Activated CD4-positive, alpha-beta T cell treated with anti-CD3 and anti-CD28 coated beads, Interleukin-2, amount 50 U/mL, for 1 hour (primary cell): ENCODE measurements around the gene C1QTNF8.

Experiments
- DNase-seq: peaks from one replicate; pipeline ENCODE4 v3.0.0-alpha.2; 2020

The C1QTNF8 gene

GRCh38 chr16:1096169-1097082, at the start of gene C1QTNF8:
Gene C1QTNF8 (minus strand): TSS chr16:1096244. CDS start chr16:1094922, 1,322 bp downstream.
- no peak for DNase-seq

GRCh38 chr16:1145383-1146100, 49.5 kb upstream of the C1QTNF8 start:
- no peak for DNase-seq

DNA sequence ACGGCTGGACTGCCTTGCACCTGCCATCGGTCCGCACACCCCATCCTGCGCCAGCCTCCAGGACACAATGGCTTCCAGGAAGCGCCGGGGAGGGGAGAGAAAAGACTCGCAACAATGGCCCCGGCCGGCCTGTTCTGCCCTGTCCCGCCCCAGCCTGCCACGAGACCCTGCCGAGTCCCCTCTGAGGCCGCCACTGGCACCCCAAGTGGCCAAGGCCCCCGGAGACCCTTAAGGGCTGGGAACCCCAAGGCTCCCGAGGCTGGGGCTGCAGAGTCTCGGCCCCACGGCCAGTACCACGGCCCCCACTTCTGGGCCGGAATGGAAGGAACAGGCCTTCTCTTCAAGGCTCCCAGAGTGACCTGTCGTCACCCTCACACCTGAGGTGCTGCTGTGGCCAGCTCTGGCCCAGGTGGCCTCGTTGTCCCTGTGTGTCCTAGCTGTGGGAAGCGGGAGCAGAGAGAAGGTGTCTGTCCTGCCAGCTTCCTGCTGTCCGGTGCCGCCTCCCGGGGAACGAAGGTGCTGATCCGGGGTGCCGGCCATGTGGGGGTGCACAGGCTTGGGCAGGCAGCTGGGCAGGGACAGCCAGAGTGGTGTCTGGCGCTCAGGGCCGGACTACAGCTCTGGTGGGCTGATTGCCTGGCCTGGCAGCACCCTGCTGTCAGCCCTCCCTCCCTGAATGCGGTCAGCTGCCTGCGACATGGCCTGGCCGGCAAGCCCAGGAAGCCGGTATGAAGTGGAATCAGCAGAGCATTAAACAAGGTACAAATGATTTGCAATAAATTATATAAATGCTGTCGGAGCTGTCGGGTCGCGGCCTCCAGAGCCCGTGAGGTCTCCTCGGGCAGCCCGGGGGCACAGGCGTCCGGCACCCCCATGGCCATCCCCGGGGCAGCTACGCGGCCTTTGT, 48.7 kb upstream of the C1QTNF8 start:
- DNase-seq: no peak

- no peak for DNase-seq
Measured at GRCh38 chr16:1143761-1144450, 47.9 kb upstream of the C1QTNF8 start.

GRCh38 chr16:1142911-1143310, 46.9 kb upstream of the C1QTNF8 start:
- DNase-seq: no peak

DNA sequence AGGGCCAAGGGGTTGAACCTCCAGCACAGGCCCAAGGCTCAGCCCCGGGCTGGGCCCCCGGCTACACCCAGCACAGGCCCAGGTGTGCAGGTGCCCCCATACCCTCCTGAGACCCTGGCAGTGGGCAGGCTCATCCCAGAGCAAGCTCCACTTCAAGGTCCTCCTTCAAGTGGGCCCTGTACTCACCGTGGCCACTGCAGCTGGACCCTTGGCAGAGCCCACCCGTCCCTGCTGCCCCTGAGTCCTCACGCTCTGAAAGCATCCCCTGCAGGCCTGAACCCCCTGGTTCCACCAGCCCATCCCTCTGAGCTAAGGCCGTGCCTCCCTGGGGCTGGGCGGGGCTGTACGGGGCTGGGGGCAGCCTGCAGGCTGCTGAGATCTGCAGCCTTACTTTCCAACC, 45.7 kb upstream of the C1QTNF8 start:
- no peak for DNase-seq

DNA sequence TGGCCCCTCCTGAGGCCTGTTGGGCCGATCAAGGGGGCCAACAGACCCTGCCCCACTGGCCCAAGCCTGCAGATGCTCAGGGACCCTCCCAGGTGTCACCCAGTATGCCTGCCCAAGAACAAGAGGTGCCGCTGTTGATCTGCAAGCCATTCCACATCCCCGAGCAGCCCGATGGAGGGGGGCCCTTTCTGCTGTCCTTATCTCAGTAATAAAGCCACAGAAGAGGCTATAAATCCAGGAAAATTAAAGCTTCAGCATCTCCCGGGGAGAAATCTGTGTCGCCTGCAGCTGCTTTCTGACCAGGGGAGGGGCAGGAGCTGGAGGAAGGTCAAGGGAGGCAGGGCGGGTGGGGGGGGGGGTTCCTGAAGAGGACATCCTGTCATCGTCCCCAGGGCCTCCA, 45.1 kb upstream of the C1QTNF8 start:
- DNase-seq: no peak

DNA sequence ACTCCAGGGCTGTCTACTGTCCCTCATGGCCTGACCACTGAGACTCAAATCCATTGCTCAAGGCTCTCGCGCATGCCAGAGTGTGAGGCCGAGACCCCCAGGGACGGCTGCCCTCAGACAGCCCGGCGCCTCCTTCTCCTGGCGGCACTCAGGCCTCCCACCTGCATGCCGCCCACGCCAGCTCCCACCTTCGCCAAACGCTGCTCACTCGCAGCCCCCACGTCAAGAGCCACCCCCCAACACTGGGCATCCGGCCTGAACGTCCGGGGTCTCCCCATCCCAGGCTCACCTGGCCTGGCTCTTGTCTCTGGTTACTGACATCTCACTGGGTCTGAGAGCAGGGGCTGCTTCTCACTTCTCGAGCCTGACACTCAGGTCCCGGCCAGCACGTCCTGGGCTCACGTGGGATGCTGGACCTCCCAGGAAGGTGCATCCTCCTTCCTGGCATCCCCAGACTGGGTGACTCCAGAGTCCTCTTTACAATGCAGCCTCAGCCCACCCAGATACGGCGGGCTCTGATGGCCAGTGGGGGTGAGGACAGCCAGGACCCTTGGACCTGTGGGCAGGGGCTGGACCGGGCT, 44.6 kb upstream of the C1QTNF8 start:
- DNase-seq: no peak

GRCh38 chr16:1137604-1138003, 41.6 kb upstream of the C1QTNF8 start:
- DNase-seq: no peak

DNA sequence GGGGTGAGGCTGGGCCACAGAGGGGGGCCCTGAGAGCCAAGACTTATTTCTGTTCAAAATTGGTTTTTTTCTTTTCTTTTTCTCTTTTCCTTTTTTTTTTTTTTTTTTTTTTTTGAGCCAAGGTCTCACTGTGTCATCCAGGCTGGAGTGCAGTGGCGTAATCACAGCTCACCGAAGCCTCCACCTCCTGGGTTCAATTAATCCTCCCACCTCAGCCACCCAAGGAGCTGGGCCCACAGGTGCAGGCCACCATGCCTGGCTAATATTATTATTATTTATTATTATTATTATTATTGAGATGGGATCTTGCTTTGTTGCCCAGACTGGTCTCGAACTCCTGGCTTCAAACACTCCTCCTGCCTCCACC, 39.4 kb upstream of the C1QTNF8 start:
- no peak for DNase-seq

GRCh38 chr16:1134776-1135458, 38.9 kb upstream of the C1QTNF8 start:
- no peak for DNase-seq

- DNase-seq: no peak
Measured at GRCh38 chr16:1133810-1134520, 37.9 kb upstream of the C1QTNF8 start.

DNA sequence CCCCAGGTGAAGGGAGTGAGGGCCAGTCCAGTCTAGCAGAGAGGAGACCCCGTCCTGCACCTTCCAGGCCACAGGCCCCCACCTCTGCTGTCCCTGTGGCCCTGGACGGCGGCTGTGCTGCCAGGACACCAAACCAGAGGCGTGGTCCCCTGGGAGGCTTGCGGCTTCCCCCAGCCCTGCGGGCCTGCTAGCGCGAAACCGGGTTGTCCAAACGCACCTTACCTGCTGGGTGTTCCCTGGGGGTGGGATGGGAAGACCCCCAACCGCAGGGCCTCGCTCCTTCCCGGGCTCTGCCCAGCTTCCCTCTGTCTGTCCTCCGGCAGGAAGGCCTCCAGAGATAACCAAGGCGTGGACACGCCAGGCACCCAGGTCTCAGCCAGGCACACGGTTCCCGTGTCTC, 37.2 kb upstream of the C1QTNF8 start:
- no peak for DNase-seq

DNA sequence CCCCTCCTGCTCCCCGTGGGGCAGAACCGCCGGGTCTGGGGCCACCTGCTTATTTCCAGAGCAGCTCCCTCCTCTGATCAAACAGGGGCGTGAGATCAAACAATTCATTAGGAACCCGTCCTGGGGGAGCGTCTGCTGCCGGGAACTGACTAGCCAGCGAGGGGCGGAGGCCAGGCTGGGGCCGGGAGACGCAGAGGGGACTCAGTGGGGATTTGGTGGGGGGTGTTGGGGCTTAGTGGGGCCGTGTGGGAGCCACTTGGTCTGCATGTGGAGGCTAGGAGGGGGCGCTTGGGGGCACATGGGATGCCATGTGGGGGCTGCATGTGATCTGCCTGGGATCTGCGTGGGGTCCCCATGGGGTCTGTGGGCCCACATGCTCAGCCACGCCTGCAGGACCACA, 36.4 kb upstream of the C1QTNF8 start:
- no peak for DNase-seq

DNA sequence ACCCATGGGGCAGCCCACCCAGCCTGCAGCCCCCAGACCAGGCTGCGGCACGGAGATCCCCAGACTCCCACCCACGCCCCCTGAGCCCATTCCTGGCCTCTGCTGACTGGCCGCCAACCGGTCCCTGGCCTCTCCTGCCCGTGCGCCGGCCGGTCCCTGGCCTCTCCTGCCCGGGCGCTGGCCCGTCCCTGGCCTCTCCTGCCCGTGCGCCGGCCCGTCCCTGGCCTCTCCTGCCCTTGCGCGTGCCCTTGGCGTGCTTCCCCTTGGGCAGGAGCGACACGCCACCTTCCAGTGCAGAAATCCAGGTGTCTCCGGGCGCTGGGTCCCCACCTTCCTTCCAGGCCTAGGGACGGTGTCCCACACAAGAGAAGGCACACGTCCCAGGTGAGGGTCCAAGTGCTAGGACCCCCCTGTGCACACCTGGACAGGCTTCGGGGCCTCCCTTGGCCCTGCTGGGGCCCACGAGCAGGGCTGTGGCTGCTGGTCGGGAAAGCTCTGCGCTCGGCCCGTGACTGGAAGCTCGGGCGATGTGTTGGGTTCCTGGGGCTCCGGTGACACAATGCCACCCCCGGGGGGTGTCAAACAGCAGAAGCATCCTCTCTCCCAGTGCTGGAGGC, 35.4 kb upstream of the C1QTNF8 start:
- DNase-seq: no peak

DNA sequence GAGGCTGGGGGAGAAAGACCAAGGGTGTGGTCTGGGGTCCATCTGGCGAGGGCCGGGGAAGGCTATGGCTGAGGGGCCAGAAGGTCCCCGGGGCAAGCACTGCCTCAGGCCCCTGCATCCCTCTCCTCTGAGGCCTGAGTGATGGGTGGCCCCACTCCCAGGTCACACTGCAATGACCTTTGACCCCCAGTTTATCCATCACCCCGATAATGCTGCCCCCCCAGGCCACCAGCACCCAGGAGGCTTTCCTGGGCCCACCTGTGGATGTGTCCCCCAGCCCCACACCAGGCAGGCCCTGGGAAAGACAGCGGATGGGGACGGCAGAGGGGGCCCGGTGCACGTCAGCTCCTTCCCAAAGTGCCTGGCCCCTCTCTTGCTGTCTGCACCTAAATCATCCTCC, 34.3 kb upstream of the C1QTNF8 start:
- DNase-seq: no peak

DNA sequence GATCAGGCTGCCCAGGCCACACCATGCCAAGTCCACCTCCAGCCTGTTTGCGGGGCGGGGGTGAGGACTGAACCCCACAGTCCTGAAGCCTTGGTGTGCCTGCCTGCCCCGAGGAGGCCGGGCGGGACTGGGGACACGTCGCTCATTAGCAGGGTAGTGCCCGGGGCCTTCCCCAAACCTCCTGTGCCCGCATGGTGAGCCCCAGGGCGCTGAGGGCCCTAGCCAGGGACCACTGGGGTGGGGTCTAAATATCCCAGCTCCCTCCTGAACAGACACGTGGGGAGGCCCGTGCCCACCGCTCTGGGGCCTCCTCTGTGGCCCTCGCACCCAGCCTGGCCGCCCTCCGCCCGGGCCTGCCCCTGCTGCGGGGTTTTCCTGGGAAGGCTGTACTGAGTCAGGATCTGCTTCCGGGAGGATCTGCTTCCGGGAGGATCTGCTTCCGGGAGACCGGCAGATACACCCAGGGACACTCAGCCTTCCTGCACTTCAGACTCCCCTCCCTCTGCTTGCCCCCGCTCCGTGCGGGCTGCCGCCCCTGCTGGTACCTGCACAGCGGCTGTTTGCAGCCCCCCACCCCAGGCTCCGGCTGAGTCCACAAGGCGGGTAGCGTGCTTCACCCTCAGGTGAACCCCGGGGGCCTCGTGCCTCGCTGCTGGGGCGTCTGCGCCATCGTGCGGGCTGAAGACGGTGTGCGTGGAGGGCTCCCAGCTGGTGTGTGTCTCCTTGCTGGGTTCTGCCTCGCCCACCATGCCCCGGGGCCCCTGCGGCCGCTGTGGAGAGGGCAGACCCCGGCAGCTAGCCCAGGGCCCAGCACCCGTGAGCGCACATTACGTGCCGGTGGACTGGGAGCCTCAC, 33.3 kb upstream of the C1QTNF8 start:
- no peak for DNase-seq

- no peak for DNase-seq
Measured at GRCh38 chr16:1127971-1128715, 32.1 kb upstream of the C1QTNF8 start.

- no peak for DNase-seq
Measured at GRCh38 chr16:1127101-1127500, 31.1 kb upstream of the C1QTNF8 start.
